HG03460 (cell line): ENCODE measurements around the gene NAA10.
A peak's percentile ranks its signal among the peaks of the same experiment; 100 is the strongest.

ENCODE experiments used
- ATAC-seq: cut with Tn5 transposase; IDR thresholded peaks from one replicate; pipeline ENCODE4 v1.9.1; 2021; ENCODE audit not compliant: unreplicated experiment

The NAA10 gene

GRCh38 chrX:153930011-153930910, 4.6 kb downstream of the NAA10 start:
- no peak for ATAC-seq

GRCh38 chrX:153929576-153929975, 5.3 kb downstream of the NAA10 start:
- ATAC-seq: no peak

- ATAC-seq: no peak
Observed at GRCh38 chrX:153928846-153929245, 6.0 kb downstream of the NAA10 start.

GRCh38 chrX:153927922-153928760, 6.7 kb downstream of the NAA10 start:
- peak; percentile 55 for ATAC-seq

- no peak for ATAC-seq
Observed at GRCh38 chrX:153927672-153927921, 7.2 kb downstream of the NAA10 start.

- peak; percentile 43 for ATAC-seq
Observed at GRCh38 chrX:153926858-153927671, 7.8 kb downstream of the NAA10 start.

GRCh38 chrX:153926552-153926857, 8.3 kb downstream of the NAA10 start:
- peak; percentile 0 for ATAC-seq

GRCh38 chrX:153925739-153926551, 8.9 kb downstream of the NAA10 start, which contains the start of gene ARHGAP4:
Gene ARHGAP4, minus strand, starts transcription at chrX:153926264. Its CDS starts 62 bp downstream, at chrX:153926202.
- ATAC-seq: no peak

- no peak for ATAC-seq
Observed at GRCh38 chrX:153925387-153925738, 9.5 kb downstream of the NAA10 start.

- ATAC-seq: no peak
Observed at GRCh38 chrX:153924149-153924861, 10.5 kb downstream of the NAA10 start.

- no peak for ATAC-seq
Observed at GRCh38 chrX:153922932-153923857, 11.6 kb downstream of the NAA10 start.

- no peak for ATAC-seq
Observed at GRCh38 chrX:153921511-153922446, 13.1 kb downstream of the NAA10 start.

GRCh38 chrX:153921070-153921469, 13.8 kb downstream of the NAA10 start:
- ATAC-seq: no peak

- ATAC-seq: no peak
Observed at GRCh38 chrX:153920546-153920945, 14.3 kb downstream of the NAA10 start.

- no peak for ATAC-seq
Observed at GRCh38 chrX:153919281-153919680, 15.6 kb downstream of the NAA10 start.

- no peak for ATAC-seq
Observed at GRCh38 chrX:153917869-153918268, 17.0 kb downstream of the NAA10 start.

- ATAC-seq: no peak
Observed at GRCh38 chrX:153913701-153914100, 21.1 kb downstream of the NAA10 start.

GRCh38 chrX:153913211-153913610, 21.6 kb downstream of the NAA10 start:
- ATAC-seq: no peak
